Adrenal gland (tissue), 12 donors: ENCODE data around the gene AQP1. TPM values are rescaled to one million over a fixed set of nuclear protein-coding genes. Genes with fewer than 3 reads are reported as not detected.

Source experiments
- DNase-seq, 7 donors: peaks; one replicate each; pipeline ENCODE4 v3.0.0-alpha.2; 2019 to 2020
- H3K27ac ChIP-seq, 5 donors: fragments of 200-600 bp; sonication (generic) in 4 of 5; 1 replicate in 3 of 5; 2 replicates in 2 of 5; pipeline versions ENCODE4 v1.5.1 to v1.8.0; 2016 to 2020; ENCODE audit warnings: mild to moderate bottlenecking in 1 of 5
- H3K27me3 ChIP-seq: fragments of 200-600 bp; 2 replicates; pipeline ENCODE4 v1.8.0; 2021
- H3K36me3 ChIP-seq, 2 donors: fragments of 200-600 bp; replicated peaks in 1 of 2; 1 replicate in 1 of 2; 2 replicates in 1 of 2; pipeline versions ENCODE4 v1.5.1 to v1.8.0; 2018 to 2022
- H3K4me1 ChIP-seq, 2 donors: fragments of 200-600 bp; replicated peaks in 1 of 2; 1 replicate in 1 of 2; 2 replicates in 1 of 2; pipeline versions ENCODE4 v1.5.1 to v1.8.0; 2018 to 2021
- H3K4me3 ChIP-seq, 4 donors: fragments of 200-600 bp; sonication (generic) in 3 of 4; one replicate each; pipeline ENCODE4 v1.5.1; 2016 to 2018
- H3K9me3 ChIP-seq, 3 donors: fragments of 200-600 bp; sonication (generic) in 1 of 3; replicated peaks in 1 of 3; 1 replicate in 2 of 3; 2 replicates in 1 of 3; pipeline versions ENCODE4 v1.5.1 to v1.8.0; 2016 to 2021
- POLR2A ChIP-seq, 2 donors: fragments of 450-650 bp; IDR thresholded peaks; one replicate each; pipeline ENCODE4 v1.6.1; 2017; ENCODE audit warnings: antibody characterized with exemption in 2 of 2, mild to moderate bottlenecking in 2 of 2, moderate library complexity in 1 of 2
- WGBS, 4 donors: extraction: QIAGEN DNeasy Blood & Tissue Kit in 2 of 4; methylation state at CpG; one replicate each; pipeline versions ENCODE4 v1.1.5 to v1.1.7; 2013 to 2017; 5-methylcytosine and 5-hydroxymethylcytosine counted together
- intact Hi-C, 2 donors: fragments of 100-400 bp; cut with DNase I; formaldehyde crosslinking; loops; one replicate each; pipeline versions ENCODE4 v1.14.1 to v1.15.0; 2022 to 2023
- polyA plus RNA-seq, 3 donors: library from polyadenylated mRNA; stranded (reverse); fragments of 200-250 nt in 2 of 3; fragments of 350-450 nt in 1 of 3; fragmentation: Illumina TruSeq in 1 of 3; extraction: RNeasy Lipid Tissue Mini Kit (QIAGEN cat#74804) in 1 of 3; gene quantifications; one replicate each; pipeline ENCODE4 v1.2.3, GENCODE V29; 2013 to 2014
- total RNA-seq, 9 donors: library from RNA; depleted of rRNA in 4 of 9; stranded (reverse); fragments of >200 nt in 4 of 9; fragments of 120-200 nt in 1 of 9; fragmentation: NEBNext Ultra II Directional in 1 of 9; extraction: Animal tissue kit (Norgen Biotek cat#: 25700) in 1 of 9; gene quantifications; one replicate each; pipeline versions ENCODE4 v1.1.0 to v1.2.4, GENCODE V29; 2013 to 2023
- TF ChIP-seq, protein P1 (sequence below), 6 experiments: fragments of 450-650 bp in 4 of 6; fragments of 200-600 bp in 2 of 6; sonication (generic) in 1 of 6; IDR thresholded peaks; 1 replicate in 5 of 6; 2 replicates in 1 of 6; pipeline versions ENCODE4 v1.5.1 to v1.8.0; 2016 to 2021; ENCODE audit warnings: antibody characterized with exemption in 6 of 6, mild to moderate bottlenecking in 2 of 6, moderate library complexity in 1 of 6
- donor health status: healthy with polysubstance abuse.
- donor health status: Bipolar disorder and iron deficiency.
- donor health status: DM: yes; HTN: yes; CAD: no.
- donor health status: DM: no; HTN: no; CAD: no.
- donor health status: DM: no; HTN: no; CAD: no.
- donor health status: DM: yes; HTN: yes; CAD: no.

AQP1 gene
- total and polyA plus RNA-seq, 12 donors = 7.6 to 77.4 (median 40.5) TPM

- intact Hi-C loops = no loop called here
- no peak for TF ChIP-seq POLR2A (IDR thresholded peaks at IDR 0.05)
- TF ChIP-seq, protein P1, sequence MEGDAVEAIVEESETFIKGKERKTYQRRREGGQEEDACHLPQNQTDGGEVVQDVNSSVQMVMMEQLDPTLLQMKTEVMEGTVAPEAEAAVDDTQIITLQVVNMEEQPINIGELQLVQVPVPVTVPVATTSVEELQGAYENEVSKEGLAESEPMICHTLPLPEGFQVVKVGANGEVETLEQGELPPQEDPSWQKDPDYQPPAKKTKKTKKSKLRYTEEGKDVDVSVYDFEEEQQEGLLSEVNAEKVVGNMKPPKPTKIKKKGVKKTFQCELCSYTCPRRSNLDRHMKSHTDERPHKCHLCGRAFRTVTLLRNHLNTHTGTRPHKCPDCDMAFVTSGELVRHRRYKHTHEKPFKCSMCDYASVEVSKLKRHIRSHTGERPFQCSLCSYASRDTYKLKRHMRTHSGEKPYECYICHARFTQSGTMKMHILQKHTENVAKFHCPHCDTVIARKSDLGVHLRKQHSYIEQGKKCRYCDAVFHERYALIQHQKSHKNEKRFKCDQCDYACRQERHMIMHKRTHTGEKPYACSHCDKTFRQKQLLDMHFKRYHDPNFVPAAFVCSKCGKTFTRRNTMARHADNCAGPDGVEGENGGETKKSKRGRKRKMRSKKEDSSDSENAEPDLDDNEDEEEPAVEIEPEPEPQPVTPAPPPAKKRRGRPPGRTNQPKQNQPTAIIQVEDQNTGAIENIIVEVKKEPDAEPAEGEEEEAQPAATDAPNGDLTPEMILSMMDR (IDR thresholded peaks at IDR 0.05) = no peak
- Histone ChIP-seq H3K27me3 (no peaks in the 10 kb centered on the region), H3K4me1 (no peaks in the 10 kb centered on the region), H3K27ac (no peak overlapping the region), H3K4me3 (no peak overlapping the region), H3K9me3 (no peaks in the 10 kb centered on the region), H3K36me3 (no peaks in the 10 kb centered on the region)
- DNase-seq = no peak
- WGBS, 4 donors = 89 to 99% (median 92%) methylated on average over 4 of the region's 4 CpGs
Observed at GRCh38 chr7:30865076-30865475, 46.6 kb upstream of the AQP1 start.

DNA sequence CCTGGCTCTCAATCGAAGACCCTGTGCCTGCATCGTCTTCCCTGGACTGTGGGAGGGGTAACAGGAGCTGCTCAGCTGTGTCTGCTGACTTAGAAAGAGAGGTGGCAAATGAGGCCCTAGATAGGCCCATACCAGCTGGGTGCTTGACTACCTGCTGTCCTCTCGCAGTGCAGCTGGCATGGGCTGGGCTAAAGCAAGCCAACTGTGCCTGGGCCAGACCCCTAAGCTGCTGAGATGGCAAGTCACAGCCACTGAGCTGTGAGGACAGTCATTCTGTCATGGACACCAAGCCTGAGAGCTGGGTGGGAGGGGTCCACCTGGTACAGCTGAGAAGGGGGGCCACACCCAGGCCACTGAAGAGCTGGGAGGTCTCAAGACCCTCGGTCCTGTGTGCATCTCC, 45.8 kb upstream of the AQP1 start:
- Histone ChIP-seq H3K4me1 (no peaks in the 10 kb centered on the region), H3K27me3 (no peaks in the 10 kb centered on the region), H3K9me3 (no peaks in the 10 kb centered on the region), H3K36me3 (no peaks in the 10 kb centered on the region), H3K4me3 (no peak overlapping the region), H3K27ac (no peak overlapping the region)
- intact Hi-C loops = no loop called here
- DNase-seq = no peak
- 86 to 100% (median 97%) methylated on average over 4 of the region's 4 CpGs for WGBS, 4 donors
- TF ChIP-seq POLR2A (IDR thresholded peaks at IDR 0.05) = no peak
- TF ChIP-seq, protein P1 (IDR thresholded peaks at IDR 0.05) = no peak

DNA sequence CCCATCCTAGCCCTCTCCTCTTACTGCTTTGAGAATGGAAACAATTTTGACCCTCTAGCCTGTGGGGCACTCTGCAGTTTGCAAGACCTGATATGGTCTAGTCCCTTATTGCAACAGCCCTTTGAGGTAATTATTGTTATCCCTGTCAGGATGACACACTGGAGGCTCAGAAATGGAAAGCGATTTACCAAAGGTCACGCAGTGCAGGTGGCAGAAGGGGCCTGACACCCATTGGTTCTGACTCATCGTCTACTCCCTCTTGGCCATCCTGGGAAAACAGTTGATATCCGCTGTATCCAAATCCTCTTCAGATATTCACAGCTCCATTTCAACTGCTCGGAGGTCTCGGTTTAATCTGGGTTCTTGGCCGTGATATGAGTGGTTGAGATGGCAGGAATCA, 44.7 kb upstream of the AQP1 start:
- H3K9me3 ChIP-seq = no peaks in the 10 kb centered on the region
- DNase-seq = no peak
- no peaks in the 10 kb centered on the region for H3K36me3 ChIP-seq
- H3K4me3 ChIP-seq = no peak overlapping the region
- no peaks in the 10 kb centered on the region for H3K4me1 ChIP-seq
- 75 to 93% (median 78%) methylated on average over 7 of the region's 7 CpGs for WGBS, 4 donors
- intact Hi-C loops = no loop called here
- no peaks in the 10 kb centered on the region for H3K27me3 ChIP-seq
- no peak for TF ChIP-seq POLR2A (IDR thresholded peaks at IDR 0.05)
- TF ChIP-seq, protein P1 (IDR thresholded peaks at IDR 0.05) = no peak
- no peak overlapping the region for H3K27ac ChIP-seq

- H3K36me3 ChIP-seq = no peaks in the 10 kb centered on the region
- H3K27ac ChIP-seq = no peak overlapping the region
- 55 to 79% (median 65%) methylated on average over 1 of the region's 1 CpG for WGBS, 4 donors
- DNase-seq = no peak
- H3K27me3 ChIP-seq = no peaks in the 10 kb centered on the region
- no peaks in the 10 kb centered on the region for H3K4me1 ChIP-seq
- intact Hi-C loops = no loop called here
- no peak for TF ChIP-seq POLR2A (IDR thresholded peaks at IDR 0.05)
- TF ChIP-seq, protein P1 (IDR thresholded peaks at IDR 0.05) = no peak
- no peak overlapping the region for H3K4me3 ChIP-seq
- no peaks in the 10 kb centered on the region for H3K9me3 ChIP-seq
Observed at GRCh38 chr7:30867483-30867882, 44.2 kb upstream of the AQP1 start.
